Pons (tissue), 1 donor: ENCODE results near the gene ITPK1.

Experiments
- DNase-seq: peaks from one replicate; pipeline ENCODE4 v3.0.0-alpha.2; 2016; ENCODE audit warnings: low spot score

The ITPK1 gene

GRCh38 chr14:92937051-92937937 lies 178.4 kb downstream of the ITPK1 start:
- DNase-seq = no peak

- DNase-seq = no peak
Observed at GRCh38 chr14:92936085-92936484, 179.6 kb downstream of the ITPK1 start.

- no peak for DNase-seq
Observed at GRCh38 chr14:92935446-92935845, 180.3 kb downstream of the ITPK1 start.

GRCh38 chr14:92934196-92935085 lies 181.3 kb downstream of the ITPK1 start:
- no peak for DNase-seq

- DNase-seq = no peak
Observed at GRCh38 chr14:92933481-92933880, 182.2 kb downstream of the ITPK1 start.

GRCh38 chr14:92932448-92933395 lies 183.0 kb downstream of the ITPK1 start:
- DNase-seq = no peak

GRCh38 chr14:92931681-92932447 lies 183.9 kb downstream of the ITPK1 start:
- DNase-seq = no peak

- no peak for DNase-seq
Observed at GRCh38 chr14:92930737-92931602, 184.8 kb downstream of the ITPK1 start.

GRCh38 chr14:92929689-92930608 lies 185.8 kb downstream of the ITPK1 start:
- DNase-seq = no peak

- no peak for DNase-seq
Observed at GRCh38 chr14:92928961-92929688, 186.6 kb downstream of the ITPK1 start.

- DNase-seq = no peak
Observed at GRCh38 chr14:92928258-92928629, 187.5 kb downstream of the ITPK1 start.

GRCh38 chr14:92927349-92928257 lies 188.1 kb downstream of the ITPK1 start:
- DNase-seq = no peak

GRCh38 chr14:92926931-92927330 lies 188.8 kb downstream of the ITPK1 start:
- DNase-seq = no peak

GRCh38 chr14:92926180-92926845 lies 189.4 kb downstream of the ITPK1 start:
- no peak for DNase-seq

- no peak for DNase-seq
Observed at GRCh38 chr14:92925446-92925845, 190.3 kb downstream of the ITPK1 start.

- DNase-seq = no peak
Observed at GRCh38 chr14:92924247-92924646, 191.5 kb downstream of the ITPK1 start.

- DNase-seq = no peak
Observed at GRCh38 chr14:92923744-92924103, 192.0 kb downstream of the ITPK1 start.
